H1 (cell line): ENCODE measurements around the gene SERINC4. TPM values are rescaled to one million over a fixed set of nuclear protein-coding genes. Genes with fewer than 3 reads are reported as not detected.
"Not testable (repeated sequence)": the region's sequence is repeated elsewhere in the genome, so short reads cannot be mapped to it uniquely, and the experiment has no call there.

ENCODE experiments used
- CTCF ChIA-PET: fragments of 300-600 bp; sonication (Branson Sonifier 250); formaldehyde crosslinking; loops from one replicate; lab custom pipeline; 2021; ENCODE audit not compliant: partially characterized antibody; lab: Charles Lee
- POLR2A ChIA-PET: fragments of 300-600 bp; sonication (Branson Sonifier 250); formaldehyde crosslinking; loops from one replicate; lab custom pipeline; 2021; ENCODE audit warnings: inconsistent platforms; ENCODE audit not compliant: partially characterized antibody; lab: Charles Lee
- DNase-seq, 2 experiments: peaks; one replicate each; pipeline versions ENCODE4 v3.0.0 to v3.0.0-alpha.2; 2010 to 2022; ENCODE audit warnings: low spot score in 2 of 2, low read depth in 1 of 2, mixed read lengths in 1 of 2
- FAIRE-seq: peaks from 2 replicates; lab custom pipeline; 2011; peaks lifted over from hg19 to GRCh38; lab: Jason Lieb, UNC
- H2AFZ ChIP-seq: 2 replicates; pipeline ENCODE4 v1.8.1; 2012; ENCODE audit warnings: low read length, inconsistent platforms
- H2AK5ac ChIP-seq: 2 replicates; pipeline ENCODE4 v1.6.1; 2013; ENCODE audit warnings: low read depth, low read length
- H2BK120ac ChIP-seq: replicated peaks from 2 replicates; pipeline ENCODE3; 2013; ENCODE audit warnings: low read depth, low read length, inconsistent platforms
- H2BK12ac ChIP-seq: 2 replicates; pipeline ENCODE4 v1.6.1; 2013; ENCODE audit warnings: low read depth, low read length
- H2BK15ac ChIP-seq: 2 replicates; pipeline ENCODE4 v1.6.1; 2013; ENCODE audit warnings: low read length
- H2BK20ac ChIP-seq: 2 replicates; pipeline ENCODE4 v1.6.1; 2013; ENCODE audit warnings: low read length
- H2BK5ac ChIP-seq: 2 replicates; pipeline ENCODE4 v1.6.1; 2013; ENCODE audit warnings: low read depth, low read length
- H3K14ac ChIP-seq: 2 replicates; pipeline ENCODE4 v1.6.1; 2013; ENCODE audit warnings: inconsistent platforms; ENCODE audit not compliant: insufficient read length
- H3K18ac ChIP-seq: 2 replicates; pipeline ENCODE4 v1.6.1; 2013; ENCODE audit warnings: low read length; ENCODE audit errors: extremely low read depth
- H3K23ac ChIP-seq: 2 replicates; pipeline ENCODE4 v1.6.1; 2013; ENCODE audit warnings: inconsistent platforms; ENCODE audit not compliant: insufficient read length
- H3K23me2 ChIP-seq: 2 replicates; pipeline ENCODE4 v1.6.1; 2013; ENCODE audit warnings: low read depth, low read length
- H3K27ac ChIP-seq: 2 replicates; pipeline ENCODE4 v1.6.1; 2011; ENCODE audit warnings: low read depth, low read length, inconsistent platforms
- H3K27me3 ChIP-seq, 4 experiments: replicated peaks in 1 of 4; 1 replicate in 1 of 4; 2 replicates in 3 of 4; pipeline versions ENCODE4 v1.6.1 to v1.8.1; 2011 to 2013; ENCODE audit warnings: low read length in 3 of 4, mild to moderate bottlenecking in 3 of 4, inconsistent platforms in 2 of 4, mixed read lengths in 2 of 4, moderate library complexity in 1 of 4; ENCODE audit not compliant: control insufficient read depth in 3 of 4, insufficient read depth in 3 of 4; ENCODE audit errors: extremely low read depth in 1 of 4
- H3K36me3 ChIP-seq, 4 experiments: 2 replicates each; pipeline versions ENCODE4 v1.6.1 to v1.8.1; 2011 to 2013; ENCODE audit warnings: mild to moderate bottlenecking in 4 of 4, low read length in 3 of 4, moderate library complexity in 2 of 4, control low read depth in 1 of 4, inconsistent platforms in 1 of 4; ENCODE audit not compliant: insufficient read depth in 4 of 4, control insufficient read depth in 2 of 4
- H3K4ac ChIP-seq: replicated peaks from 2 replicates; pipeline ENCODE3; 2013; ENCODE audit warnings: low read length, low read depth, mixed read lengths, inconsistent platforms; ENCODE audit not compliant: insufficient read length
- H3K4me1 ChIP-seq, 4 experiments: replicated peaks in 1 of 4; 1 replicate in 1 of 4; 2 replicates in 3 of 4; pipeline versions ENCODE4 v1.6.1 to v1.8.1; 2011 to 2013; ENCODE audit warnings: low read length in 3 of 4, inconsistent platforms in 2 of 4, mixed read lengths in 1 of 4; ENCODE audit not compliant: insufficient read depth in 4 of 4, control insufficient read depth in 3 of 4
- H3K4me2 ChIP-seq, 2 experiments: 2 replicates each; pipeline versions ENCODE4 v1.6.1 to v1.8.1; 2011 to 2013; ENCODE audit warnings: low read depth in 2 of 2, low read length in 2 of 2, control low read depth in 1 of 2, inconsistent platforms in 1 of 2, mild to moderate bottlenecking in 1 of 2; ENCODE audit not compliant: insufficient read depth in 1 of 2
- H3K4me3 ChIP-seq, 4 experiments: fragments of 200-600, 300-600 bp in 1 of 4; sonication (generic), shearing (Covaris generic), sonication (Bioruptor Twin) in 1 of 4; 2 replicates each; pipeline versions ENCODE4 v1.5.1 to v1.8.1; 2011 to 2016; ENCODE audit warnings: low read length in 4 of 4, low read depth in 3 of 4, control low read depth in 2 of 4, inconsistent platforms in 2 of 4, mild to moderate bottlenecking in 2 of 4, mixed read lengths in 1 of 4, moderate library complexity in 1 of 4; ENCODE audit not compliant: insufficient read depth in 2 of 4; ENCODE audit errors: extremely low read depth in 1 of 4
- H3K56ac ChIP-seq: replicated peaks from 2 replicates; pipeline ENCODE3; 2013; ENCODE audit warnings: low read depth, mild to moderate bottlenecking, mixed read lengths, low read length, inconsistent platforms; ENCODE audit not compliant: insufficient read length
- H3K79me1 ChIP-seq: 2 replicates; pipeline ENCODE4 v1.6.1; 2013; ENCODE audit warnings: low read depth, low read length, control low read depth
- H3K79me2 ChIP-seq, 2 experiments: 2 replicates each; pipeline versions ENCODE4 v1.6.1 to v1.8.1; 2012 to 2013; ENCODE audit warnings: low read length in 2 of 2, mild to moderate bottlenecking in 2 of 2, inconsistent platforms in 1 of 2; ENCODE audit not compliant: insufficient read depth in 2 of 2, control insufficient read depth in 1 of 2
- H3K9ac ChIP-seq, 4 experiments: replicated peaks in 1 of 4; 1 replicate in 1 of 4; 2 replicates in 3 of 4; pipeline versions ENCODE4 v1.6.1 to v1.8.1; 2011 to 2013; ENCODE audit warnings: low read depth in 3 of 4, low read length in 3 of 4, control low read depth in 2 of 4, mild to moderate bottlenecking in 2 of 4, moderate library complexity in 2 of 4, inconsistent platforms in 1 of 4; ENCODE audit errors: extremely low read depth in 1 of 4
- H3K9me3 ChIP-seq, 2 experiments: 2 replicates each; pipeline versions ENCODE4 v1.6.1 to v1.8.1; 2012 to 2013; ENCODE audit warnings: mild to moderate bottlenecking in 2 of 2, moderate library complexity in 2 of 2, control low read depth in 1 of 2, inconsistent platforms in 1 of 2, low read depth in 1 of 2, low read length in 1 of 2, mixed read lengths in 1 of 2; ENCODE audit not compliant: insufficient read depth in 2 of 2
- H4K20me1 ChIP-seq, 2 experiments: replicated peaks in 1 of 2; 2 replicates each; pipeline versions ENCODE3 to v1.8.1; 2011 to 2013; ENCODE audit warnings: inconsistent platforms in 2 of 2, low read length in 2 of 2, mild to moderate bottlenecking in 1 of 2; ENCODE audit not compliant: insufficient read depth in 2 of 2, control insufficient read depth in 1 of 2
- H4K5ac ChIP-seq: 2 replicates; pipeline ENCODE4 v1.6.1; 2013; ENCODE audit warnings: low read length, low read depth, mixed read lengths, inconsistent platforms; ENCODE audit not compliant: insufficient read length
- H4K8ac ChIP-seq: 2 replicates; pipeline ENCODE4 v1.8.0; 2013; ENCODE audit warnings: mild to moderate bottlenecking, moderate library complexity, low read length, inconsistent platforms; ENCODE audit not compliant: insufficient read depth; ENCODE audit errors: extremely low read depth
- H4K91ac ChIP-seq: replicated peaks from 2 replicates; pipeline ENCODE3; 2013; ENCODE audit warnings: low read length, mixed read lengths, inconsistent platforms; ENCODE audit not compliant: insufficient read length
- ASH2L ChIP-seq: fragments of 200-600, 300-600 bp; sonication (generic); IDR thresholded peaks from one replicate; pipeline ENCODE4 v1.7.1; 2017; ENCODE audit warnings: low read length
- MAX ChIP-seq: IDR thresholded peaks from 2 replicates; pipeline ENCODE4 v1.6.1; 2012; ENCODE audit warnings: inconsistent platforms
- PHF8 ChIP-seq: fragments of 200-600 bp; sonication (generic); conservative IDR thresholded peaks from 2 replicates; pipeline ENCODE4 v1.7.1; 2012; ENCODE audit warnings: low read depth, mild to moderate bottlenecking, inconsistent platforms, low read length, moderate library complexity
- POLR2A ChIP-seq, 2 experiments: IDR thresholded peaks; 1 replicate in 1 of 2; 2 replicates in 1 of 2; pipeline ENCODE4 v1.6.1; 2011; ENCODE audit warnings: low read depth in 2 of 2, low read length in 2 of 2, mild to moderate bottlenecking in 2 of 2; ENCODE audit errors: control extremely low read depth in 1 of 2
- POLR2AphosphoS5 ChIP-seq: IDR thresholded peaks from 2 replicates; pipeline ENCODE4 v1.6.1; 2011; ENCODE audit warnings: low read depth, low read length
- SIN3A ChIP-seq, 2 experiments: IDR thresholded peaks in 1 of 2; conservative IDR thresholded peaks in 1 of 2; 2 replicates each; pipeline ENCODE4 v1.6.1; 2011 to 2012; ENCODE audit warnings: low read length in 2 of 2, improper control_type of control experiment in 1 of 2, low read depth in 1 of 2, mild to moderate bottlenecking in 1 of 2
- TAF1 ChIP-seq: IDR thresholded peaks from 2 replicates; pipeline ENCODE4 v1.6.1; 2011; ENCODE audit warnings: mild to moderate bottlenecking, low read depth, low read length
- WGBS, 2 experiments: shearing (Covaris generic) in 1 of 2; methylation state at CpG; one replicate each; pipeline versions ENCODE4 v1.1.6 to v1.1.7; 2013 to 2015; ENCODE audit warnings: low lambda C conversion rate in 2 of 2, mixed read lengths in 2 of 2, inconsistent platforms in 1 of 2, low coverage in 1 of 2, missing lambda C conversion rate in 1 of 2; ENCODE audit not compliant: insufficient replicate concordance in 2 of 2, insufficient coverage in 1 of 2, insufficient read length in 1 of 2; ENCODE audit errors: extremely low coverage in 1 of 2, missing lambda C conversion rate in 1 of 2; 5-methylcytosine and 5-hydroxymethylcytosine counted together
- polyA plus RNA-seq, 7 experiments: library from polyadenylated mRNA; depleted of rRNA in 3 of 7; stranded (reverse) in 5 of 7; unstranded in 2 of 7; fragments of >200 nt in 5 of 7; fragments of 200-250 nt in 2 of 7; gene quantifications; 1 replicate in 5 of 7; 2 replicates in 1 of 7; 4 replicates in 1 of 7; pipeline versions ENCODE4 v1.2.1 to v1.2.3, GENCODE V29; 2011 to 2013; ENCODE audit warnings: missing spikeins in 2 of 7, mixed read lengths in 2 of 7
- total RNA-seq: library from RNA; stranded (reverse); fragmentation: NEBNext Ultra II Directional; extraction: Animal tissue kit (Norgen Biotek cat#: 25700); gene quantifications from 2 replicates; pipeline ENCODE4 v1.2.1, GENCODE V29; 2021
- TF ChIP-seq, protein P1 (sequence below), 3 experiments: IDR thresholded peaks; 1 replicate in 2 of 3; 2 replicates in 1 of 3; pipeline versions ENCODE4 v1.5.1 to v1.6.1; 2011; ENCODE audit warnings: low read length in 3 of 3, mild to moderate bottlenecking in 3 of 3, inconsistent platforms in 2 of 3, low read depth in 1 of 3, moderate library complexity in 1 of 3; ENCODE audit not compliant: insufficient read depth in 1 of 3; ENCODE audit errors: control extremely low read depth in 1 of 3

Gene SERINC4
- total and polyA plus RNA-seq, 2 of the 8 experiments (the other 6 are each of a cell fraction or from before 2014, with no cell fraction given), result 0.08 TPM; not detected in 1

GRCh38 chr15:43746245-43746902 is 53.6 kb downstream of the SERINC4 start, which contains the start of gene PDIA3:
TSS of gene PDIA3 (plus strand) at chr15:43746438. CDS start at chr15:43746540, 102 bp downstream.
- not testable (repeated sequence) for H2BK20ac ChIP-seq, H3K18ac ChIP-seq, H3K4ac ChIP-seq, H4K20me1 ChIP-seq, H3K79me1 ChIP-seq, H3K23me2 ChIP-seq, H2BK15ac ChIP-seq, H3K27me3 ChIP-seq, H2AFZ ChIP-seq, H3K23ac ChIP-seq, FAIRE-seq, H3K4me1 ChIP-seq, H2AK5ac ChIP-seq, H2BK120ac ChIP-seq, H4K91ac ChIP-seq, H3K36me3 ChIP-seq, H3K9me3 ChIP-seq, H3K14ac ChIP-seq
- Histone ChIP-seq H3K79me2 (peaks cover 6 to 47% of the 10 kb centered on the region in 2 experiments), H3K27ac (peak within 1 kb of the TSS; percentile 94), H2BK12ac (peak within 1 kb of the TSS; percentile 50; the same call in 1 of the 2 replicates), H4K8ac (peak within 1 kb of the TSS; percentile 95; the same call in 1 of the 2 replicates), H4K5ac (peak within 1 kb of the TSS; percentile 90), H3K4me2 (peak within 1 kb of the TSS; percentile 61 to 73), H3K4me3 (peak within 1 kb of the TSS; percentile 81 to 92 (median 88)), H3K56ac (peak within 1 kb of the TSS; percentile 77), H2BK5ac (peak within 1 kb of the TSS; percentile 93), H3K9ac (peak within 1 kb of the TSS; percentile 83 to 95 (median 90))
- WGBS, 2 experiments, result 1% methylated on average over 23 of the region's 84 CpGs; no CpG with 5 or more reads in 1 of the 2 experiments
- ChIA-PET POLR2A (interaction anchor here (0.9 to 2.1 kb wide), 8 partner anchors 9 to 77 kb away, joined by 4 to 8 read pairs (median 5); partner anchors contain the start of genes HYPK and SERINC4), CTCF (interaction anchor here (0.5 kb wide), 1 partner anchor 9 kb away, joined by 3 read pairs; no protein-coding TSS in a partner anchor)
- peak; percentile 88 to 97 for DNase-seq
- TF ChIP-seq, protein P1, sequence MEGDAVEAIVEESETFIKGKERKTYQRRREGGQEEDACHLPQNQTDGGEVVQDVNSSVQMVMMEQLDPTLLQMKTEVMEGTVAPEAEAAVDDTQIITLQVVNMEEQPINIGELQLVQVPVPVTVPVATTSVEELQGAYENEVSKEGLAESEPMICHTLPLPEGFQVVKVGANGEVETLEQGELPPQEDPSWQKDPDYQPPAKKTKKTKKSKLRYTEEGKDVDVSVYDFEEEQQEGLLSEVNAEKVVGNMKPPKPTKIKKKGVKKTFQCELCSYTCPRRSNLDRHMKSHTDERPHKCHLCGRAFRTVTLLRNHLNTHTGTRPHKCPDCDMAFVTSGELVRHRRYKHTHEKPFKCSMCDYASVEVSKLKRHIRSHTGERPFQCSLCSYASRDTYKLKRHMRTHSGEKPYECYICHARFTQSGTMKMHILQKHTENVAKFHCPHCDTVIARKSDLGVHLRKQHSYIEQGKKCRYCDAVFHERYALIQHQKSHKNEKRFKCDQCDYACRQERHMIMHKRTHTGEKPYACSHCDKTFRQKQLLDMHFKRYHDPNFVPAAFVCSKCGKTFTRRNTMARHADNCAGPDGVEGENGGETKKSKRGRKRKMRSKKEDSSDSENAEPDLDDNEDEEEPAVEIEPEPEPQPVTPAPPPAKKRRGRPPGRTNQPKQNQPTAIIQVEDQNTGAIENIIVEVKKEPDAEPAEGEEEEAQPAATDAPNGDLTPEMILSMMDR (IDR thresholded peaks at IDR 0.05; ENCODE audit: control extremely low read depth in 1 of 3, insufficient read depth in 1 of 3, low read depth in 1 of 3, low read length in 3 of 3), result peak in 1 of 3 experiments; percentile 3; a peak in 2 of 4 replicates
- peak; percentile 93 for TF ChIP-seq POLR2AphosphoS5
- TF ChIP-seq TAF1, result peak; percentile 96
- TF ChIP-seq ASH2L, result peak; percentile 86
- peak; percentile 73 for TF ChIP-seq PHF8
- TF ChIP-seq MAX, result peak; percentile 68
- 0 out of 4 replicates have a peak, but pooled peaks of 1 of the 2 experiments have one; percentile 40 for TF ChIP-seq SIN3A (conservative IDR thresholded peaks at IDR 0.05 in 1 of 2, IDR thresholded peaks at IDR 0.05 in 1 of 2; ENCODE audit: low read depth in 1 of 2, low read length in 2 of 2)
- TF ChIP-seq POLR2A (IDR thresholded peaks at IDR 0.05; ENCODE audit: control extremely low read depth in 1 of 2, low read depth in 2 of 2, low read length in 2 of 2), result peak; percentile 90 to 95
